HG02571 (cell line): ENCODE data around the gene DCXR.

Experiments used
- ATAC-seq: cut with Tn5 transposase; IDR thresholded peaks from one replicate; pipeline ENCODE4 v1.9.1; 2021; ENCODE audit warnings: mild to moderate bottlenecking, moderate library complexity; ENCODE audit not compliant: unreplicated experiment

DCXR gene

GRCh38 chr17:82073446-82073845, 35.9 kb upstream of the DCXR start:
- no peak for ATAC-seq

- no peak for ATAC-seq
Observed at GRCh38 chr17:82072827-82073226, 35.3 kb upstream of the DCXR start.

DNA sequence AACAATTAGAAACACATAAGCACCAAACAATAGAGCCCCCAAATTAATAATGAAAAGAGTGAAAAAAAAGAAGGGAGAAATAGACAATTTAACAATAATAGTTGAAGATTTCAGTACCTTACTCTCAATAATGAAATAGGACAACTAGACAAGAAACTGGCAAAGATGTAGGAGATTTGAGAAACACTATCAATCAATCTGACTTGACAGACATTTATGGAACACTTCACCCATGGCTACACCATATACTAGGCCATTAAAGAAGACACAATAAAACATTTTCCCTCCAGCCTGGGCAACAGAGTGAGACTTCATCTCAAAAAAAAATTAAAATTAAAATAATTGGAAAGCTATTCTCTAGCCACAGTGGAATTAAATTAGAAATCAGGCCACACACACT, 33.1 kb upstream of the DCXR start:
- no peak for ATAC-seq

DNA sequence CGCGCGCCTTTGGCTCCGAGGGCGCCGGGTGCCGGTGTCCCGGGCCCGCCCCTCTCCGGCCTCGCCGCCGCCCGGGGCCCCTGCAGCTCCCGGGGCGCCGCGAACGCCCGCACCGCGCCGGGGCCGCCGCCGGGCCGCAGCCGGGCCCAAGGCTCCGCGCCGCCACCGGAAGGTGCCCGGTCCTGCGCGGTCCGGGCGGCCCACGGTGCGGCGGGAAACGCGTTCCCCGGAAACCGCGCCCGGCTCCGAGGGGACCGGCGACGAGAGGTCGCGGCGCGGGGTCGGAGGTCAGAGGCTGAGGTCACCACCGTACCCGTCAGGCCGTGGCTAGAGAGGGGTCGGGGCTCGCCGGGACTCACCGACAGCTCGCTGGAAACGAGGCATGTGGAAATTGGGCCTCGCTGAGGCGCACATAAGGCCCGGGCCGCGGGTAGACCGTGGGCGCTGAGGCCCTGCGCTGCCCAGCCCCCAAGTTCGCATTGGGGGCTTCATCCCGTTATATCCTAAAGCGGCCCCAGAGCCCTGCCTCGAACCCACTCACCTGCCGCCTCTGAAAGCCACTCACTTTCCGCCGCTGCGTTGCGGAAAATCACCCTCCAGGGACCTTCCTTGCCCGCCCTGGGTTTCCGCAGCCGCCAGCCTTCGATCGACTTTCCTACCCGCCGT, 28.3 kb upstream of the DCXR start, which contains the start of gene DUS1L:
Gene DUS1L, minus strand, starts transcription at position 167 of the 666 bp plus-strand sequence. CDS start 745 bp downstream, outside the sequence.
- peak; percentile 49 for ATAC-seq

- ATAC-seq: no peak
Observed at GRCh38 chr17:82065193-82065637, 27.7 kb upstream of the DCXR start.

DNA sequence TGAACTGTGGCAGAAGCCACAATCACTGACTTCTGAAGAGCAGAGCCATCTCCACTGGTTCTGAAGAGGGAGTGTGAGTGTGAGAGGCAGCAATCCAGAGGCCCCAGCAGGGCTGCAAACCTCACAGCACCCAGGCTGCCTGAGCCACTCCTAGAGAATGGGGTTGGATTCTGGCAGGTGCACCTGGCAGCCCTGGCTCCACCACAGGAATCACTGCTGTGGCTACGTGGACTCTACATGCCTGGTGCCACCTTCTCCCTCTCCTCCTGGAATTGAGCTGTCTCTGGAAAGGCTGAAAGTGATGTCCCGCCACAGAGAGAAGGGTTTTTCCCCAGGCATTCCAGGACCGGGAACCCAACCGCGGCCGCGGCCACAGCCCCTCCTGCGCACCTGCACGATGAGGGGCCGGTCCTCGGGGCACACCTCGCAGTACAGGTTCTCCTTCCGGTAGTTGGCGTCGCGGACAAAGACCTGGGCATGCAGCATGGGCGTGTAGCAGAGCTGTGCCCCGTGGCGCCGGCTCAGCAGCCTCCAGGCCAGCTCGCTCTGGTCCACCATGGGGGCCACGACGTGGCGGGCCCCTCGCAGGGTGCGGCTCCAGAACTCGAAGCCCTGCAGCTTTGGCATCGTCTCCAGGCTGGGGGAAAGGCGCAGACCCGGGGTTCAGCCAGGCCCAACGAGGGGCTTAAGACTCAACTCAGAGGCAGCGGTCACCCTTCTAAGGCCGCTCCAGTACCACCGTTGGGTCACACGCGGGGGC, 27.1 kb upstream of the DCXR start:
- ATAC-seq: no peak

DNA sequence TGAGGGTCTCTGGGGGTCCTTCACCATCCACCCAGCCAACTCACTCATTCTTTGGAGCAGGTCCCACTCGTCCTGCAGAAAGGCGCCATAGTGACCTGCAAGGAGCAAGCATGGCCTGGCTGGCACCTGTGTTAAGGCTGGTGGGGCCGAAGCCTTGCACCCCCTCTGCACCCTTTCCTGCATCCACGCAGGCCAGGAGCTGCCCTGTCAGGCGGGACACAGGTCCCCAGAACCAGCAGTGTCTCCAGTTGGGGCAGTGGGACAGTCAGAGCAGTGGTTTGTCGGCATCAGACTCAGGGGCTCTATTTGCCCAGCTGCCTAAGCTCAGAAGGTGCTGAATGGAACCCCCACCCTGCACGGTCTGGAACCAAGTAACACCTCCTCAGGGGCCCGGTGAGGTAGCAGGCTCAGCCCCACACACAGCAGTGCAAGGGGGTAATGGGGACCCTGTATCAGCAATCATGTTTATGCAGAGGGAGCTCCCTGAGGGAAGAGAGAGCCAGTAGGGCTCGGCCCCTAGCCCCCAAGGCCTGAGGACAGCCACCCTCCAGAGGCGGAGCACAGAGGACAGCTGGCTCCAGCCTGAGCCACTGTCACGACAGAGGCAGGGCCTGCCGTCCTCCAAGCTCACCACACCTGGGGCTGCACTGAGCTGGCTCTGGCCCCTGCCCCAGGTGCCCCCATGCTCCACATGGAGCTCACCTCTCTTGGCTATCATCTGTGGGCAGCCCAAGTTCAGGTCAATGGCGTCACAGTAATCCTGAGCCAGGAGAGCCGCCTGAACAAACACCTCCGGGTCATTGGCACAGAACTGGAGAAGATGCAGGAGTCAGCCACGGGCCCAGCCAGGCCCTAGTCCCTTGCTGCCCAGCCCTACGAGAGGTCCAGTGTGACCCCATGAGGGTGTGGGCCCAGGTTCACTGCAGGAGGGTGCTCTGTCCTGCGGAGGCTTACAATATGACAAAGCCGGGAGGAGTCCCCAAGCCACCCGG, 26.2 kb upstream of the DCXR start:
- ATAC-seq: no peak

DNA sequence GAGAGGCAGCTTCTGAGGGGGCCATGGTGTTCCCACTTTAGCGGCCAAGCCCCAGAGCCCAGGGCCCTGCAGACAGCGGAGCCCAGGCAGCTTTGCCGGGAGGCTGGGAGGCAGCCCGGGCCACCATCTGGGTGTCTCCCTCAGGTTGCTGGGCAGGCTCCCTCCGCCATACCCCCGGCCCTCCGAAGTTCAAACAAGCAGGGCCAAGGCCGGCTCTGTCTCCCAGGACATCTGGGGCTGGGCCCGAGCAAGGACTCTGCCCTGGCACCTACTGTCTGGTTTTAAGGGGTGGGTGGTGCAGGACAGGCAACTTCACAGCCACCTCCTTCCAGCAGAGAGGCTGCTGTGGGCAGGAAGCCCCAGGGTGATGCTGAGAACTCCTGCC, 25.5 kb upstream of the DCXR start:
- ATAC-seq: no peak

GRCh38 chr17:82062076-82062983, 24.8 kb upstream of the DCXR start:
- no peak for ATAC-seq

DNA sequence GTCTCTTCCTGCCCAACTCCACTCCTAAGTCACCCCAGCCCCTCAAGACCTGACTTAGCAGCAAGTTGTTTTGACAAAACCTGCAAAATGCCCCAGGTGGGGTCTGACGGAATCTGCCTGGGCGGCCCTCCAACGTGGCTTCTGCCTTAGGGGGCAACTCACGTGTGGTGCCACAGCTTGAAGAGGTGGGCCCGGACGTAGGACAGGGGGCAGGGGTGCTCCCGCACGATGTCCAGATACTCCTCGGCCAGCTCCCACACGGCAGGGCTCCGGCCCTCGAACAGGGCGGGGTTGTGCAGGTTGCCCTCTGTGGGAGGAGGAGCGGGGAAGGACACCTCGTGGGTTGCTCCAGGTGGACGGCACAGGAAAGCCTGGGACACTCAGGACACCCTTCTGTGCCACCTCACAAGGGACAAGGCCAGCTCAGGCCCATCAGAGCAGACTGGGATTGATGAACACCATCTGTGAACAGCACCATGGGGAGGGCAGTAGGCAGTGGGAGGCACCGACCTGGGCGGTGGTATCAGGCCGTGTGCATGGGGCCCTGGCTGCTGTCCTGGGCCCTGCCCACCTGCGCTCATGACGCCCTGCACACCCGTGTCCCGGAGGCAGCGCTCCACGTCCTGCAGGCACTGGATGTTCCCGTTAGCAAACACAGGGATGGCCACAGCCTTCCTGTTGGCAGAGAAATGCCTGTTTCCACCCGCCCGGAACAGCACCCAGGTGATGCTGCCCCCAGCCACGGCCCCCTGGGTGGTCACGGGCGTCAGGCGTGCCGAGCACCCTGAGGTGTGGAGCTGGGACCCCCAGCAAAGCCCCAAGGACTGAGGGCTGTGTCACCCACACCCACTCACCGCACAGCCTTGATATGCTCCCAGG, 23.8 kb upstream of the DCXR start:
- ATAC-seq: no peak

DNA sequence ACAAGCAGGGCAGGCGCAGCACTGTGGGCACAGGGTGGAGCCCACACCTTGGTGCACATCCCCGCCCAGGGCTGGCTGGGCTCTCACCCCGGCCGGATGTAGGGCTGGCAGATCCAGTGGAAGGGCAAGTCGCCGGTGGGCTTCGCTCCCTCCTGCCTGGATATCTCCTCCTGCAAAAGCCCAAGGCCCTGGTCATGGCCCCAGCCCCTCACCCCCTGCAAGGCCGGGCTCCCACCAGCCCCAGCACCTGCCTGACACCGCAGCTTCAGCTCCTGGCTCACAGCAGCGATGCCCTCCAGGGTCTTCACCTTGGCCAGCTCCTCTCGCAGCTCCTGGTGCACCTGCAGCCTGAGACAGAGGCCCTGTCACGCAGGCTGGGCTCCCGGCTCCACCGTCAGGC, 23.1 kb upstream of the DCXR start:
- ATAC-seq: no peak

DNA sequence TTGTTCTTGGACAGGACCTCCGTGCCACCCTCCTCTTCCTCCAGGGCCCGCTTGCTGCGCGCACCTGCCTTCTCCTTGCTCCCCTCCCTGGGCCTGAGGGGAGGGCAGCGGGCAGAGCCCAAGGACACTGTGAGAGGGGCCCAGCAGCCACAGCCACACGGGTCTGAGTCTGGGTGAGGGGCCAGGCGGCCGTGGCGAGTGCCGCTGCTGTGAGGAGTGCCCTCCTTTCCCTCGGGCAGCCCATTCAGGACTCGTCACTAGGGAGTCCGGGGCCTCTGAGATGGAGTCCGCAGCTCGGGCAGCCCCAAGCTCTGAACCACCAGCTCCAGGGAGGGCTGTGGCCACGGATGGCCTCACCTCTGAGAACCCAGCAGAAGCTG, 22.5 kb upstream of the DCXR start:
- no peak for ATAC-seq

GRCh38 chr17:82059272-82060000, 21.9 kb upstream of the DCXR start:
- ATAC-seq: no peak

GRCh38 chr17:82058855-82059249, 21.4 kb upstream of the DCXR start:
- ATAC-seq: no peak

- ATAC-seq: no peak
Observed at GRCh38 chr17:82058230-82058854, 20.8 kb upstream of the DCXR start.

DNA sequence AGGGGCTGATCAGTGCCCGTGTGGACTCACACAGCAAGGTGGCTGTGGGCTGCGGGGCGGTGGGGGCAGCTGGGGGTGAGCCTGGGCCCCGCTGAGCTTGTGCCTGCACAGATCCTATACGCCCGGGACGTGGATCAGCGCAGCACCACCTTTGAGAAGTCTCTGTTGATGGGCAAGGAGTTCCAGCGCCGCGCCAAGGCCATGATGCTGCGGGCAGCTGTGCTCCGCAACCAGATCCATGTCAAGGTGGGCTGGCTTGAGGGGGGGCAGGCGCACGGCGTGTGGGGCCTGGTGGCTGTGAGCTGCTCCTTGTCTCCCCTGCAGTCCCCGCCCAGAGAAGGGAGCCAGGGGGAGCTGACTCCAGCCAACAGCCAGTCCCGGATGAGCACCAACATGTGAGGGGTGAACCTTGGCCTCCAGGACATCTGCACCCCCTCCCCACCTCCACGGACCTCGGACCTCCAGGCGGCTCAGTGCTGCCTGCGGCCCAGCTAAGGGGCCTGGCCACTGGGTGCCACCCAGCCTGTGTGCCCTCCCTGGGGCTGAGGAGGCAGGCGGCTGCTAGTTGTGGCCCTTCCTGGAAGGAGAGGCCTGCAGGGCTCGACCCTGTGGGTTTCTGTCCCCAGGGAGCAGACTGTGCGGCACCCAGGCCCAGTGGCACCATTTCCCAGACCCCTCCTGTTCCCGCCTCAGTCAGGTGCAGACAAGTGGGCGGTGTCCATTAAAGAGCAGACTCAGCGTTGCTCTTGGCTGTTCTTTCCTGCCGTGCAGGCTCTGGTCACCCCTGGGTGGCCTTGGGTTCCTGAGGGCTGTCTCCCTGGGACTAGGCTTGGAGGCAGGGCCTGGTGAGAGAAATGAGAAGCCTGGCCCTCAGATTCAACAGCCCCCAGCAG, 19.5 kb upstream of the DCXR start:
- no peak for ATAC-seq
